Sigmoid colon (tissue), 7 donors: ENCODE measurements around the gene PIKFYVE. TPM values are rescaled to one million over a fixed set of nuclear protein-coding genes. Genes with fewer than 3 reads are reported as not detected.

Source experiments
- DNase-seq: peaks from one replicate; pipeline ENCODE4 v3.0.0-alpha.2; 2019
- H3K27ac ChIP-seq, 4 donors: fragments of 200-600 bp; sonication (generic); one replicate each; pipeline ENCODE4 v1.5.1; 2016 to 2019; ENCODE audit warnings: mild to moderate bottlenecking in 1 of 4
- H3K27me3 ChIP-seq, 3 donors: fragments of 200-600 bp; sonication (generic); one replicate each; pipeline ENCODE4 v1.5.1; 2019; ENCODE audit warnings: mild to moderate bottlenecking in 1 of 3
- H3K36me3 ChIP-seq, 4 donors: fragments of 200-600 bp; sonication (generic); one replicate each; pipeline ENCODE4 v1.5.1; 2016 to 2019
- H3K4me1 ChIP-seq, 4 donors: fragments of 200-600 bp; sonication (generic); one replicate each; pipeline ENCODE4 v1.5.1; 2017 to 2019
- H3K4me3 ChIP-seq, 4 donors: fragments of 200-600 bp; sonication (generic); one replicate each; pipeline ENCODE4 v1.5.1; 2017 to 2019; ENCODE audit warnings: mild to moderate bottlenecking in 2 of 4, moderate library complexity in 1 of 4
- H3K9me3 ChIP-seq, 4 donors: fragments of 200-600 bp in 3 of 4; sonication (generic) in 3 of 4; one replicate each; pipeline versions ENCODE4 v1.5.1 to v1.6.1; 2013 to 2019
- EP300 ChIP-seq, 4 donors: sonication (generic); formaldehyde crosslinking; IDR thresholded peaks; one replicate each; pipeline ENCODE4 v1.6.1; 2017; ENCODE audit warnings: antibody characterized with exemption in 4 of 4
- POLR2A ChIP-seq, 2 donors: fragments of 450-650 bp; IDR thresholded peaks; one replicate each; pipeline ENCODE4 v1.6.1; 2016; ENCODE audit warnings: antibody characterized with exemption in 2 of 2, mild to moderate bottlenecking in 2 of 2, moderate library complexity in 2 of 2
- POLR2AphosphoS5 ChIP-seq, 4 donors: sonication (generic); formaldehyde crosslinking; IDR thresholded peaks; one replicate each; pipeline ENCODE4 v1.6.1; 2017; ENCODE audit warnings: antibody characterized with exemption in 4 of 4
- WGBS, 2 donors: extraction: QIAGEN DNeasy Blood & Tissue Kit; methylation state at CpG; one replicate each; pipeline ENCODE4 v1.1.7; 2013; 5-methylcytosine and 5-hydroxymethylcytosine counted together
- intact Hi-C: fragments of 100-400 bp; cut with DNase I; formaldehyde crosslinking; loops from one replicate; pipeline ENCODE4 v1.15.1; 2023
- polyA plus RNA-seq, 3 donors: library from polyadenylated mRNA; stranded (reverse); fragments of 200-250 nt; gene quantifications; one replicate each; pipeline ENCODE4 v1.2.3, GENCODE V29; 2013
- total RNA-seq, 4 donors: library from RNA; depleted of rRNA; stranded (reverse); fragments of >200 nt; gene quantifications; one replicate each; pipeline ENCODE4 v1.1.0, GENCODE V29; 2016
- TF ChIP-seq, protein P1 (sequence below), 4 experiments: fragments of 450-650 bp in 3 of 4; fragments of 200-600 bp in 1 of 4; IDR thresholded peaks; one replicate each; pipeline ENCODE4 v1.5.1; 2016 to 2019; ENCODE audit warnings: antibody characterized with exemption in 4 of 4, mild to moderate bottlenecking in 3 of 4, moderate library complexity in 2 of 4
- donor health status: healthy with polysubstance abuse.
- donor health status: Bipolar disorder and iron deficiency.
- donor health status: healthy.

Gene PIKFYVE
- total and polyA plus RNA-seq, 7 donors, result 3.2 to 27.2 (median 22.1) TPM

DNA sequence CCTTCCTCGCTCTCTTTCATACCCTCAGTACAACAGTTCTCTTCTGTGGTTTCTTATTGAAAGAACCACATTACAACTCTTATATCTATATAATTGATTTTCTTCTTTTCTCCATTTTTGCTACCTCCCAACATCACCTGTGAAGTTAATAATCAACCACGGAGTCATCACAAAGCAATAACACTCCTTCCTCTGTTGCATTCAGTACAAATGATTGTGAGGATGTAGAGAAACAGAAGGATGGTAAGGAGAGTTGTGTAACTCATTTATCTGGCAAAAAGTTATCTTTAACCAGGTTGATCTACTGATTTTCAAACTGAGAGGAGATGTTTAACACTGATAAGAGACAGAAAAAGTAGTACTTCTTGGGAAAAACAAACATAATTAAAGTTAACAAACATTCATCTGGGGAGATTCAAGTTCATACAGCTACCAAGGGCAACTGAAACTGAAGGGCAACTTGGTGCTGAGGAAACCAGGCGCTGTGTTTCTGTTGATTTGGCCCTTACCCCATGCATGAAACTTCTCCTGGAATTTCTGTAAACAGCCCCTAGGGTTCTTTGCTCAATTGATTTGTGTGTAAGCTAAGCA lies 25.3 kb upstream of the PIKFYVE start:
- TF ChIP-seq, protein P1, sequence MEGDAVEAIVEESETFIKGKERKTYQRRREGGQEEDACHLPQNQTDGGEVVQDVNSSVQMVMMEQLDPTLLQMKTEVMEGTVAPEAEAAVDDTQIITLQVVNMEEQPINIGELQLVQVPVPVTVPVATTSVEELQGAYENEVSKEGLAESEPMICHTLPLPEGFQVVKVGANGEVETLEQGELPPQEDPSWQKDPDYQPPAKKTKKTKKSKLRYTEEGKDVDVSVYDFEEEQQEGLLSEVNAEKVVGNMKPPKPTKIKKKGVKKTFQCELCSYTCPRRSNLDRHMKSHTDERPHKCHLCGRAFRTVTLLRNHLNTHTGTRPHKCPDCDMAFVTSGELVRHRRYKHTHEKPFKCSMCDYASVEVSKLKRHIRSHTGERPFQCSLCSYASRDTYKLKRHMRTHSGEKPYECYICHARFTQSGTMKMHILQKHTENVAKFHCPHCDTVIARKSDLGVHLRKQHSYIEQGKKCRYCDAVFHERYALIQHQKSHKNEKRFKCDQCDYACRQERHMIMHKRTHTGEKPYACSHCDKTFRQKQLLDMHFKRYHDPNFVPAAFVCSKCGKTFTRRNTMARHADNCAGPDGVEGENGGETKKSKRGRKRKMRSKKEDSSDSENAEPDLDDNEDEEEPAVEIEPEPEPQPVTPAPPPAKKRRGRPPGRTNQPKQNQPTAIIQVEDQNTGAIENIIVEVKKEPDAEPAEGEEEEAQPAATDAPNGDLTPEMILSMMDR (IDR thresholded peaks at IDR 0.05), result no peak
- TF ChIP-seq POLR2AphosphoS5 (IDR thresholded peaks at IDR 0.05) (no peak), POLR2A (IDR thresholded peaks at IDR 0.05) (no peak), EP300 (IDR thresholded peaks at IDR 0.05) (no peak)
- H3K36me3 ChIP-seq, result peaks cover 0 to 97% (median 31%) of the 10 kb centered on the region in 4 donors
- no peak overlapping the region for H3K4me3 ChIP-seq
- no peak for DNase-seq
- H3K9me3 ChIP-seq, result no peaks in the 10 kb centered on the region
- H3K4me1 ChIP-seq, result no peaks in the 10 kb centered on the region
- WGBS, 2 donors, result 21 to 75% methylated on average over 3 of the region's 3 CpGs
- H3K27ac ChIP-seq, result no peak overlapping the region
- H3K27me3 ChIP-seq, result no peaks in the 10 kb centered on the region
- intact Hi-C loops, result no loop called here

DNA sequence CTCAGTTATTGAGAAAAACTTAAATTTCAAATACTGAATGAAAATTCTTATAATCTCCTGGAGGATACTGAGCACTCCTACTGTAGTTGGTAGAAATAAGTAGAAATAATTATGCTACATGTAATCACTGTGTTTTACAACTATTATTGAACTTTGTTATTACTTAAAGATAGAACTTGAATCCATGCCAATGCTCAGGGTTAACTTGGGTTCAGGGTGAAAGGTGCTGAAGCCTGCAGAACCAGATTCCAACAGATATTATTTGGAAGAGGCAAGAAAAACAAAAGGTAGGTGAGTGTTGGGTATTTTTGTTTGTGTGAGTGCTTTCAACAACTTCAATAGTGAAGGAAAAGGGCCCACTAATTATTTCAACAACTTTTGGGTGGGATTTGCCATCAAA lies 21.6 kb upstream of the PIKFYVE start:
- DNase-seq, result no peak
- peaks cover 0 to 99% (median 23%) of the 10 kb centered on the region in 4 donors for H3K36me3 ChIP-seq
- no peak overlapping the region for H3K4me3 ChIP-seq
- H3K4me1 ChIP-seq, result no peaks in the 10 kb centered on the region
- H3K27ac ChIP-seq, result no peak overlapping the region
- no peaks in the 10 kb centered on the region for H3K27me3 ChIP-seq
- TF ChIP-seq, protein P1 (IDR thresholded peaks at IDR 0.05), result no peak
- TF ChIP-seq POLR2AphosphoS5 (IDR thresholded peaks at IDR 0.05), result no peak
- no peak for TF ChIP-seq EP300 (IDR thresholded peaks at IDR 0.05)
- TF ChIP-seq POLR2A (IDR thresholded peaks at IDR 0.05), result no peak
- intact Hi-C loops, result no loop called here
- no peaks in the 10 kb centered on the region for H3K9me3 ChIP-seq

DNA sequence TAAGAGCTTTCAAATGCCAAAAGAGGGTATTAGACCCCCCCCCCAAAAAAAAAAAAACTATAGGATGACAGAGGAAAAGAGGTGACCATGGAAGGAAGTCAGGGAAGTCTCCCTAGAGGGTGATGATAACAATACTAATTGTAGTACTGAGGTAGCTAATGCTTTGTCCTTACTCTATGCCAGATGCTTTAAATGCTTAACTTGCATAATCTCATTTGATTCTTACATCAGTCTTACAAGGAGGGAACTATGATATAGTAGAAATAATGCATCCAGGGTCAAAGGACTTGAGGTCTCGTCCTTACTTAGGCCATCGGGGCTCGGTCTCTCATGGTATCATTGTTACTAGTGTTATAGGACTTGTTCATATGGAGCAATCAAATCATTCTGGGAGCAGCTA lies 20.3 kb upstream of the PIKFYVE start:
- H3K27ac ChIP-seq, result no peak overlapping the region
- no peak overlapping the region for H3K4me3 ChIP-seq
- TF ChIP-seq, protein P1 (IDR thresholded peaks at IDR 0.05), result no peak
- TF ChIP-seq EP300 (IDR thresholded peaks at IDR 0.05), result no peak
- TF ChIP-seq POLR2A (IDR thresholded peaks at IDR 0.05), result no peak
- no peak for TF ChIP-seq POLR2AphosphoS5 (IDR thresholded peaks at IDR 0.05)
- no peaks in the 10 kb centered on the region for H3K4me1 ChIP-seq
- DNase-seq, result no peak
- H3K9me3 ChIP-seq, result no peaks in the 10 kb centered on the region
- intact Hi-C loops, result no loop called here
- peaks cover 0 to 99% (median 17%) of the 10 kb centered on the region in 4 donors for H3K36me3 ChIP-seq
- 96% methylated on average over 3 of the region's 3 CpGs for WGBS, 2 donors
- H3K27me3 ChIP-seq, result no peaks in the 10 kb centered on the region

DNA sequence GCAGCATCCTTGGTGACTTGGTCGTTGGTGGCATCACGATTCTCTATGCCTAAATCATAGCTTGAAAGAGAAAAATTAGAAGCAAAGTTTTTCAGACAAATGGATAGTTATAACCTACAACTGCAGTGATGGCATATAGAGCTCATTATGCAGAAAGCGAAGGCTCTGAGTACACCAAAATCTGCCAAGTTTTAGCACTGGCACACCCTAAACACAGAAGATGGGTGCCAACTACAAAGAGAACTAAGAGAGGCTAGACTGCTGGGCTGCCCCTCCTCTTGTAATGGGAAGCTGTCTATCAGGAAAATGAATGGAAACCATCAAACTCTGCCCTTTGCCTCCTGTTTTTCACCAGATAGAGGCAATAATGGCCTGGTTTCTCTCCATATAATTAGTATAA lies 17.5 kb upstream of the PIKFYVE start:
- H3K36me3 ChIP-seq, result peaks cover 0 to 88% (median 20%) of the 10 kb centered on the region in 4 donors
- intact Hi-C loops, result no loop called here
- TF ChIP-seq, protein P1 (IDR thresholded peaks at IDR 0.05), result no peak
- TF ChIP-seq EP300 (IDR thresholded peaks at IDR 0.05) (no peak), POLR2AphosphoS5 (IDR thresholded peaks at IDR 0.05) (no peak), POLR2A (IDR thresholded peaks at IDR 0.05) (no peak)

DNA sequence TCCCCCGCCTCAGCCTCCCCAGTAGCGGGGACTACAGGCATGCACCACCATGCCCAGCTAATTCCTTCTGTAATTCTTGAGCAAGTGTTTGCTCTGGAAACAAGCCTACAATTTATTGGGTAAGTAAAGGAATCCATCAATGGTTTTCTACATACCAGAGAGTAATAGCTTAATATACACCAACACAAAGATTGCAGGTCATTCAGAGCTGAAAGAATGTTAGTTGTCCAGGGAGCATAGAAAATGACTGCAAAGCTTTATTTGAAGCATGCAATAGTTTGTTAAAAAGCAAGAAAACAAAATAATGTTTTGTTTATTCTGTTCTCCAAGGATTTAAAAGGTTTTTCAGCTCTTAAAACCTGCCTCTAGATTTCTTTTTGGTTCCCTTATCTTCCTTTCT lies 16.8 kb upstream of the PIKFYVE start:
- peaks cover 0 to 83% (median 17%) of the 10 kb centered on the region in 4 donors for H3K36me3 ChIP-seq
- TF ChIP-seq, protein P1 (IDR thresholded peaks at IDR 0.05), result no peak
- TF ChIP-seq POLR2AphosphoS5 (IDR thresholded peaks at IDR 0.05), result no peak
- no peak for TF ChIP-seq EP300 (IDR thresholded peaks at IDR 0.05)
- TF ChIP-seq POLR2A (IDR thresholded peaks at IDR 0.05), result no peak
- H3K4me1 ChIP-seq, result peaks cover 0 to 23% (median 12%) of the 10 kb centered on the region in 4 donors
- no peaks in the 10 kb centered on the region for H3K27me3 ChIP-seq
- intact Hi-C loops, result no loop called here
- H3K4me3 ChIP-seq, result no peak overlapping the region
- no peak overlapping the region for H3K27ac ChIP-seq
- no peak for DNase-seq
- H3K9me3 ChIP-seq, result no peaks in the 10 kb centered on the region
- WGBS, 2 donors, result 98 to 99% methylated on average over 2 of the region's 2 CpGs

More for the DNA sequence above, 17.5 kb upstream of the PIKFYVE start:
- H3K4me1 ChIP-seq, result peaks cover 0 to 19% (median 7%) of the 10 kb centered on the region in 4 donors
- no peaks in the 10 kb centered on the region for H3K27me3 ChIP-seq
- H3K9me3 ChIP-seq, result no peaks in the 10 kb centered on the region
- DNase-seq, result no peak
- H3K4me3 ChIP-seq, result no peak overlapping the region
- H3K27ac ChIP-seq, result no peak overlapping the region
- WGBS, 2 donors, result 93 to 94% methylated on average over 3 of the region's 3 CpGs
